ENCODE data around the gene CEP57L1. TPM values are rescaled to one million over a fixed set of nuclear protein-coding genes. Genes with fewer than 3 reads are reported as not detected.
"Not testable (repeated sequence)": the region's sequence is repeated elsewhere in the genome, so short reads cannot be mapped to it uniquely, and the experiment has no call there.

The CEP57L1 gene
- total and polyA plus RNA-seq, 9 of the 15 experiments (the other 6 are each of a cell fraction or from before 2014, with no cell fraction given), result 39.4 to 88.6 (median 61.8) TPM

GRCh38 chr6:109143191-109143590 lies 47.9 kb downstream of the CEP57L1 start:
- Histone ChIP-seq H2AFZ (ENCODE audit: low read depth, low read length) (no peak overlapping the region), H3K27me3 (ENCODE audit: control insufficient read depth in 2 of 2, insufficient read depth in 2 of 2, low read length in 2 of 2) (no peaks in the 10 kb centered on the region), H3K9ac (ENCODE audit: insufficient read depth in 1 of 2, low read depth in 2 of 2, low read length in 2 of 2) (no peak overlapping the region), H3K27ac (ENCODE audit: extremely low read depth, low read depth, low read length) (no peak overlapping the region), H3K9me1 (ENCODE audit: control insufficient read depth, insufficient read depth, low read length) (no peaks in the 10 kb centered on the region), H3K36me3 (ENCODE audit: control insufficient read depth, insufficient read depth, low read length) (peaks cover 17% of the 10 kb centered on the region), H3K4me1 (replicated peaks in 1 of 2; ENCODE audit: control insufficient read depth in 2 of 2, insufficient read depth in 2 of 2, low read length in 2 of 2) (no peaks in the 10 kb centered on the region), H3K79me2 (ENCODE audit: control insufficient read depth, insufficient read depth, low read length) (no peaks in the 10 kb centered on the region), H4K20me1 (replicated peaks; ENCODE audit: control insufficient read depth, insufficient read depth, low read length) (no peaks in the 10 kb centered on the region), H3K9me3 (replicated peaks; ENCODE audit: control insufficient read depth, insufficient read depth, low read depth, low read length) (no peaks in the 10 kb centered on the region), H3K4me3 (no peak overlapping the region), H3K4me2 (ENCODE audit: insufficient read depth, low read length) (no peak overlapping the region)
- ChIA-PET CTCF (ENCODE audit: low intra/inter-chr PET ratio) (no interaction called here), POLR2A (interaction anchor here (0.9 to 1.2 kb wide), 2 partner anchors 9 to 11 kb away, joined by 3 read pairs; no protein-coding TSS in a partner anchor)
- intact Hi-C loops (cut with micrococcal nuclease) (no loop called here), in situ Hi-C loops (cut with MboI) (no loop called here)
- DNase-seq (ENCODE audit: extremely low read depth in 1 of 4, low spot score in 3 of 4) (no peak), ATAC-seq (no peak), FAIRE-seq (no peak)
- no TSS peak for BruUV-seq (replicated peaks)
- TF ChIP-seq MAX (CRISPR knock-in tag; IDR thresholded peaks at IDR 0.05) (no peak), FOXP1 (CRISPR knock-in tag; IDR thresholded peaks at IDR 0.05) (no peak)

GRCh38 chr6:109148251-109148650 lies 52.9 kb downstream of the CEP57L1 start:
- 100% methylated on average over 2 of the region's 5 CpGs for WGBS (ENCODE audit: insufficient coverage, low coverage, missing lambda C conversion rate)
- peaks cover 27% of the 10 kb centered on the region for H3K36me3 ChIP-seq (ENCODE audit: control insufficient read depth, insufficient read depth, low read length)
- H3K79me2 ChIP-seq (ENCODE audit: control insufficient read depth, insufficient read depth, low read length); POLR2A ChIA-PET; H3K4me3 ChIP-seq; H3K4me1 ChIP-seq (replicated peaks in 1 of 2; ENCODE audit: control insufficient read depth in 2 of 2, insufficient read depth in 2 of 2, low read length in 2 of 2); H3K4me2 ChIP-seq (ENCODE audit: insufficient read depth, low read length); H3K27me3 ChIP-seq (ENCODE audit: control insufficient read depth in 2 of 2, insufficient read depth in 2 of 2, low read length in 2 of 2); FAIRE-seq; H3K9ac ChIP-seq (ENCODE audit: insufficient read depth in 1 of 2, low read depth in 2 of 2, low read length in 2 of 2); H3K27ac ChIP-seq (ENCODE audit: extremely low read depth, low read depth, low read length); H3K9me1 ChIP-seq (ENCODE audit: control insufficient read depth, insufficient read depth, low read length); intact Hi-C loops (cut with micrococcal nuclease); CTCF ChIA-PET (ENCODE audit: low intra/inter-chr PET ratio); H4K20me1 ChIP-seq (replicated peaks; ENCODE audit: control insufficient read depth, insufficient read depth, low read length); ATAC-seq; DNase-seq (ENCODE audit: extremely low read depth in 1 of 4, low spot score in 3 of 4); BruUV-seq (replicated peaks); H2AFZ ChIP-seq (ENCODE audit: low read depth, low read length); in situ Hi-C loops (cut with MboI); H3K9me3 ChIP-seq (replicated peaks; ENCODE audit: control insufficient read depth, insufficient read depth, low read depth, low read length): not testable (repeated sequence)
- TF ChIP-seq ZNF146 (CRISPR knock-in tag; IDR thresholded peaks at IDR 0.05; ENCODE audit: unreplicated experiment), result peak; percentile 62
- peak in 1 of 2 experiments; percentile 16; a peak in 1 of 4 replicates for TF ChIP-seq KDM1A (IDR thresholded peaks at IDR 0.05)
- peak; percentile 54 for TF ChIP-seq BCOR (IDR thresholded peaks at IDR 0.05)

GRCh38 chr6:109148716-109149115 lies 53.4 kb downstream of the CEP57L1 start:
- H3K4me1 ChIP-seq (replicated peaks in 1 of 2; ENCODE audit: control insufficient read depth in 2 of 2, insufficient read depth in 2 of 2, low read length in 2 of 2); H2AFZ ChIP-seq (ENCODE audit: low read depth, low read length); H3K4me3 ChIP-seq; H3K27ac ChIP-seq (ENCODE audit: extremely low read depth, low read depth, low read length); H3K4me2 ChIP-seq (ENCODE audit: insufficient read depth, low read length); in situ Hi-C loops (cut with MboI); CTCF ChIA-PET (ENCODE audit: low intra/inter-chr PET ratio); FAIRE-seq; H3K9me3 ChIP-seq (replicated peaks; ENCODE audit: control insufficient read depth, insufficient read depth, low read depth, low read length); H3K9me1 ChIP-seq (ENCODE audit: control insufficient read depth, insufficient read depth, low read length); intact Hi-C loops (cut with micrococcal nuclease); H3K79me2 ChIP-seq (ENCODE audit: control insufficient read depth, insufficient read depth, low read length); ATAC-seq; H3K27me3 ChIP-seq (ENCODE audit: control insufficient read depth in 2 of 2, insufficient read depth in 2 of 2, low read length in 2 of 2); H3K9ac ChIP-seq (ENCODE audit: insufficient read depth in 1 of 2, low read depth in 2 of 2, low read length in 2 of 2); BruUV-seq (replicated peaks); POLR2A ChIA-PET; DNase-seq (ENCODE audit: extremely low read depth in 1 of 4, low spot score in 3 of 4); H4K20me1 ChIP-seq (replicated peaks; ENCODE audit: control insufficient read depth, insufficient read depth, low read length): not testable (repeated sequence)
- WGBS (ENCODE audit: insufficient coverage, low coverage, missing lambda C conversion rate), result 100% methylated on average over 1 of the region's 1 CpG
- H3K36me3 ChIP-seq (ENCODE audit: control insufficient read depth, insufficient read depth, low read length), result peaks cover 29% of the 10 kb centered on the region
